ENCODE measurements around the gene C22orf15. TPM values are rescaled to one million over a fixed set of nuclear protein-coding genes. Genes with fewer than 3 reads are reported as not detected.

C22orf15 gene
- total and polyA plus RNA-seq, 2 donors (not counting 3 experiments of a cell fraction or from before 2014, with no cell fraction given), result 0.86 TPM; not detected in 1

GRCh38 chr22:23803001-23803819 lies 40.4 kb downstream of the C22orf15 start:
- dilution Hi-C loops (cut with MboI; ENCODE audit: extremely low pct_ligation_motif_present, low sequenced_read_pairs), result no loop called here
- no peaks in the 10 kb centered on the region for H4K20me1 ChIP-seq (replicated peaks; ENCODE audit: control insufficient read depth, extremely low read depth, insufficient read depth, low read length)
- TF ChIP-seq MAX (IDR thresholded peaks at IDR 0.05; ENCODE audit: insufficient read depth, insufficient read length) (no peak), MYC (IDR thresholded peaks at IDR 0.05; ENCODE audit: low read depth, low read length) (no peak), JUN (IDR thresholded peaks at IDR 0.05; ENCODE audit: borderline replicate concordance, insufficient read depth, insufficient read length, low read depth) (no peak), POLR2A (IDR thresholded peaks at IDR 0.05; ENCODE audit: low read depth, low read length) (no peak), GATA2 (IDR thresholded peaks at IDR 0.05; ENCODE audit: insufficient read depth, insufficient read length, low read depth, low read length) (no peak), EZH2 (IDR thresholded peaks at IDR 0.05; ENCODE audit: borderline replicate concordance, low read depth, low read length, severe bottlenecking) (no peak), FOS (IDR thresholded peaks at IDR 0.05; ENCODE audit: borderline replicate concordance, insufficient read depth, low read length) (no peak), POLR2AphosphoS5 (IDR thresholded peaks at IDR 0.05; ENCODE audit: insufficient read depth, low read depth, low read length) (no peak), CTCF (IDR thresholded peaks at IDR 0.05; ENCODE audit: extremely low read depth in 1 of 2, insufficient read depth in 1 of 2, low read depth in 1 of 2, low read length in 2 of 2) (no peak)
- no peak for FAIRE-seq
- peaks cover 24 to 47% of the 10 kb centered on the region in 2 experiments for H3K36me3 ChIP-seq (ENCODE audit: control insufficient read depth in 2 of 2, extremely low read depth in 1 of 2, insufficient read depth in 2 of 2, low read length in 2 of 2)
- H3K9ac ChIP-seq (replicated peaks; ENCODE audit: extremely low read depth, insufficient read depth, low read length), result no peak overlapping the region
- intact Hi-C loops (cut with micrococcal nuclease), result no loop called here
- no TSS peak for BruUV-seq (replicated peaks)
- H3K27ac ChIP-seq (ENCODE audit: insufficient read depth, low read depth, low read length), result no peak overlapping the region
- H3K9me3 ChIP-seq (replicated peaks; ENCODE audit: control insufficient read depth, insufficient read depth, low read length), result no peaks in the 10 kb centered on the region
- no peak overlapping the region for H2AFZ ChIP-seq (ENCODE audit: low read depth, low read length)
- no peaks in the 10 kb centered on the region for H3K9me1 ChIP-seq (replicated peaks; ENCODE audit: control insufficient read depth, extremely low read depth, insufficient read depth, low read length)
- no peak overlapping the region for H3K4me2 ChIP-seq (ENCODE audit: insufficient read depth, low read length)
- CTCF ChIA-PET, result interaction anchor here (1.2 kb wide), 1 partner anchor 32 kb away, joined by 4 read pairs; no protein-coding TSS in a partner anchor
- no peak overlapping the region for H3K4me3 ChIP-seq (replicated peaks in 1 of 3; ENCODE audit: insufficient read depth in 1 of 3, low read depth in 1 of 3, low read length in 3 of 3)
- no peaks in the 10 kb centered on the region for H3K4me1 ChIP-seq (ENCODE audit: control insufficient read depth, extremely low read depth, insufficient read depth, low read length)
- POLR2A ChIA-PET, result no interaction called here
- H3K27me3 ChIP-seq (ENCODE audit: control insufficient read depth in 2 of 2, insufficient read depth in 2 of 2, low read length in 2 of 2), result no peaks in the 10 kb centered on the region
- no peak for DNase-seq (ENCODE audit: low read depth, low spot score)
- H3K79me2 ChIP-seq (ENCODE audit: control insufficient read depth, insufficient read depth, low read length), result no peaks in the 10 kb centered on the region
